Kidney (tissue), 14 donors: ENCODE measurements around the gene PIBF1. TPM values are rescaled to one million over a fixed set of nuclear protein-coding genes. Genes with fewer than 3 reads are reported as not detected.

ENCODE experiments used
- DNase-seq, 5 donors: peaks; one replicate each; pipeline ENCODE4 v3.0.0-alpha.2; 2013 to 2020
- FAIRE-seq: peaks from 2 replicates; lab custom pipeline; 2012; peaks lifted over from hg19 to GRCh38; lab: Jason Lieb, UNC
- H3K27ac ChIP-seq, 2 donors: one replicate each; pipeline ENCODE4 v1.7.0; 2013; ENCODE audit warnings: low read depth in 2 of 2, low read length in 2 of 2, inconsistent platforms in 1 of 2
- H3K27me3 ChIP-seq: one replicate; pipeline ENCODE4 v1.7.1; 2013; ENCODE audit warnings: low read length, inconsistent platforms; ENCODE audit not compliant: control insufficient read depth, insufficient read depth
- H3K36me3 ChIP-seq, 3 donors: one replicate each; pipeline versions ENCODE4 v1.7.0 to v1.7.1; 2013; ENCODE audit warnings: low read length in 3 of 3, control low read depth in 1 of 3, inconsistent platforms in 1 of 3; ENCODE audit not compliant: insufficient read depth in 3 of 3, control insufficient read depth in 2 of 3
- H3K4me1 ChIP-seq, 3 donors: one replicate each; pipeline versions ENCODE4 v1.7.0 to v1.7.1; 2013; ENCODE audit warnings: low read length in 3 of 3, inconsistent platforms in 1 of 3, low read depth in 1 of 3; ENCODE audit not compliant: control insufficient read depth in 2 of 3, insufficient read depth in 2 of 3
- H3K4me3 ChIP-seq, 3 donors: one replicate each; pipeline versions ENCODE4 v1.7.0 to v1.8.1; 2013; ENCODE audit warnings: low read length in 3 of 3, control low read depth in 1 of 3, inconsistent platforms in 1 of 3
- H3K9ac ChIP-seq, 3 donors: one replicate each; pipeline versions ENCODE4 v1.7.0 to v1.7.1; 2013; ENCODE audit warnings: low read length in 3 of 3, control low read depth in 1 of 3, inconsistent platforms in 1 of 3
- H3K9me3 ChIP-seq, 3 donors: one replicate each; pipeline versions ENCODE4 v1.7.0 to v1.7.1; 2013; ENCODE audit warnings: low read length in 3 of 3, control low read depth in 1 of 3, inconsistent platforms in 1 of 3; ENCODE audit not compliant: control insufficient read depth in 2 of 3, insufficient read depth in 1 of 3
- CTCF ChIP-seq: IDR thresholded peaks from 3 replicates; pipeline ENCODE4 v1.5.1; 2012; ENCODE audit warnings: mild to moderate bottlenecking, moderate library complexity, borderline replicate concordance; ENCODE audit not compliant: insufficient read depth; ENCODE audit errors: extremely low read depth
- intact Hi-C: fragments of 100-400 bp; cut with DNase I; formaldehyde crosslinking; loops from one replicate; pipeline ENCODE4 v1.11.1; 2022
- polyA plus RNA-seq: library from polyadenylated mRNA; stranded (reverse); fragments of 350-450 nt; fragmentation: Illumina TruSeq; extraction: RNeasy Lipid Tissue Mini Kit (QIAGEN cat#74804); gene quantifications from one replicate; pipeline ENCODE4 v1.2.3, GENCODE V29; 2014; ENCODE audit warnings: low read depth, low replicate concordance; ENCODE audit not compliant: insufficient read depth
- total RNA-seq: library from RNA; stranded (reverse); fragmentation: NEBNext Ultra II Directional; extraction: Animal tissue kit (Norgen Biotek cat#: 25700); gene quantifications from one replicate; pipeline ENCODE4 v1.2.1, GENCODE V29; 2021
- donor health status: control.
- donor health status: control.
- donor health status: control.
- donor health status: control.
- donor health status: control.
- donor health status: DM: yes; HTN: yes; CAD: no.
- donor health status: Normal renal cell carcinoma (clear cell type).

The PIBF1 gene
- total and polyA plus RNA-seq, 2 donors from 2014 or later, result 17.6 to 30.5 TPM

- H3K9ac ChIP-seq, result no peak overlapping the region
- H3K4me1 ChIP-seq, result peaks cover 0 to 7% (median 0%) of the 10 kb centered on the region in 3 donors
- intact Hi-C loops, result no loop called here
- no peak overlapping the region for H3K4me3 ChIP-seq
- FAIRE-seq (no peak), DNase-seq (no peak)
- no peaks in the 10 kb centered on the region for H3K9me3 ChIP-seq
- TF ChIP-seq CTCF, result no peak
- peaks cover 0 to 4% (median 0%) of the 10 kb centered on the region in 3 donors for H3K36me3 ChIP-seq
- peaks cover 5% of the 10 kb centered on the region for H3K27me3 ChIP-seq
- H3K27ac ChIP-seq, result no peak overlapping the region
These were observed 280.5 kb downstream of the PIBF1 start for GRCh38 chr13:73062468-73062867.

GRCh38 chr13:73063166-73063565, 281.2 kb downstream of the PIBF1 start:
- H3K4me3 ChIP-seq, result no peak overlapping the region

GRCh38 chr13:73065036-73065435, 283.1 kb downstream of the PIBF1 start:
- no peak overlapping the region for H3K4me3 ChIP-seq
- TF ChIP-seq CTCF, result no peak
- H3K9me3 ChIP-seq, result no peaks in the 10 kb centered on the region
- peaks cover 0 to 4% (median 0%) of the 10 kb centered on the region in 3 donors for H3K36me3 ChIP-seq
- FAIRE-seq, result no peak
- no peak for DNase-seq
- H3K9ac ChIP-seq, result no peak overlapping the region
- H3K4me1 ChIP-seq, result no peaks in the 10 kb centered on the region
- intact Hi-C loops, result no loop called here
- no peak overlapping the region for H3K27ac ChIP-seq
- no peaks in the 10 kb centered on the region for H3K27me3 ChIP-seq

More at GRCh38 chr13:73063166-73063565, 281.2 kb downstream of the PIBF1 start:
- DNase-seq (no peak), FAIRE-seq (no peak)
- Histone ChIP-seq H3K36me3 (peaks cover 0 to 4% (median 0%) of the 10 kb centered on the region in 3 donors), H3K9ac (no peak overlapping the region), H3K4me1 (peaks cover 0 to 4% (median 0%) of the 10 kb centered on the region in 3 donors), H3K9me3 (no peaks in the 10 kb centered on the region), H3K27ac (no peak overlapping the region), H3K27me3 (no peaks in the 10 kb centered on the region)
- intact Hi-C loops, result no loop called here
- no peak for TF ChIP-seq CTCF

- FAIRE-seq (no peak), DNase-seq (peak in 2 of 5 donors; percentile 69 to 77)
- Histone ChIP-seq H3K9me3 (no peaks in the 10 kb centered on the region), H3K4me1 (no peaks in the 10 kb centered on the region), H3K36me3 (peaks cover 0 to 4% (median 0%) of the 10 kb centered on the region in 3 donors), H3K4me3 (no peak overlapping the region), H3K27ac (no peak overlapping the region), H3K27me3 (no peaks in the 10 kb centered on the region), H3K9ac (no peak overlapping the region)
- intact Hi-C loops, result no loop called here
- TF ChIP-seq CTCF, result no peak
These were observed 283.9 kb downstream of the PIBF1 start for GRCh38 chr13:73065665-73066340.
